ENCODE data around the gene ITGAX.
A peak's percentile ranks its signal among the peaks of the same experiment; 100 is the strongest.

GRCh38 chr16:31382485-31383161 lies 27.6 kb downstream of the ITGAX start:
- no peak for TF ChIP-seq EZH2phosphoT487 (IDR thresholded peaks at IDR 0.05; ENCODE audit: borderline replicate concordance, low read depth)
- TF ChIP-seq CTCF (IDR thresholded peaks at IDR 0.05): peak; percentile 70
- TF ChIP-seq RFX5 (IDR thresholded peaks at IDR 0.05; ENCODE audit: low read length): no peak
- TF ChIP-seq, protein P1, sequence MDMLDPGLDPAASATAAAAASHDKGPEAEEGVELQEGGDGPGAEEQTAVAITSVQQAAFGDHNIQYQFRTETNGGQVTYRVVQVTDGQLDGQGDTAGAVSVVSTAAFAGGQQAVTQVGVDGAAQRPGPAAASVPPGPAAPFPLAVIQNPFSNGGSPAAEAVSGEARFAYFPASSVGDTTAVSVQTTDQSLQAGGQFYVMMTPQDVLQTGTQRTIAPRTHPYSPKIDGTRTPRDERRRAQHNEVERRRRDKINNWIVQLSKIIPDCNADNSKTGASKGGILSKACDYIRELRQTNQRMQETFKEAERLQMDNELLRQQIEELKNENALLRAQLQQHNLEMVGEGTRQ (IDR thresholded peaks at IDR 0.05; ENCODE audit: borderline replicate concordance, low read depth, low read length): no peak
- no peak for TF ChIP-seq POLR2AphosphoS5 (IDR thresholded peaks at IDR 0.05; ENCODE audit: low read depth, low read length)
- TF ChIP-seq, protein P2, sequence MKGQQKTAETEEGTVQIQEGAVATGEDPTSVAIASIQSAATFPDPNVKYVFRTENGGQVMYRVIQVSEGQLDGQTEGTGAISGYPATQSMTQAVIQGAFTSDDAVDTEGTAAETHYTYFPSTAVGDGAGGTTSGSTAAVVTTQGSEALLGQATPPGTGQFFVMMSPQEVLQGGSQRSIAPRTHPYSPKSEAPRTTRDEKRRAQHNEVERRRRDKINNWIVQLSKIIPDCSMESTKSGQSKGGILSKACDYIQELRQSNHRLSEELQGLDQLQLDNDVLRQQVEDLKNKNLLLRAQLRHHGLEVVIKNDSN (IDR thresholded peaks at IDR 0.05; ENCODE audit: borderline replicate concordance, low read depth): no peak
- no peak for TF ChIP-seq CHD2 (IDR thresholded peaks at IDR 0.05; ENCODE audit: low read length, partially characterized antibody)
- 0 out of 2 replicates have a peak, but pooled peaks have one; percentile 16 for TF ChIP-seq MAX (IDR thresholded peaks at IDR 0.05; ENCODE audit: low read depth)
- TF ChIP-seq JUND (IDR thresholded peaks at IDR 0.05): no peak
- no peak for TF ChIP-seq TEAD4 (IDR thresholded peaks at IDR 0.05; ENCODE audit: borderline replicate concordance, insufficient read depth)
- TF ChIP-seq MXI1 (IDR thresholded peaks at IDR 0.05; ENCODE audit: low read depth, low read length): no peak
- no peak for TF ChIP-seq SIN3A (IDR thresholded peaks at IDR 0.05; ENCODE audit: borderline replicate concordance, low read depth, low read length)
- TF ChIP-seq, protein P3, sequence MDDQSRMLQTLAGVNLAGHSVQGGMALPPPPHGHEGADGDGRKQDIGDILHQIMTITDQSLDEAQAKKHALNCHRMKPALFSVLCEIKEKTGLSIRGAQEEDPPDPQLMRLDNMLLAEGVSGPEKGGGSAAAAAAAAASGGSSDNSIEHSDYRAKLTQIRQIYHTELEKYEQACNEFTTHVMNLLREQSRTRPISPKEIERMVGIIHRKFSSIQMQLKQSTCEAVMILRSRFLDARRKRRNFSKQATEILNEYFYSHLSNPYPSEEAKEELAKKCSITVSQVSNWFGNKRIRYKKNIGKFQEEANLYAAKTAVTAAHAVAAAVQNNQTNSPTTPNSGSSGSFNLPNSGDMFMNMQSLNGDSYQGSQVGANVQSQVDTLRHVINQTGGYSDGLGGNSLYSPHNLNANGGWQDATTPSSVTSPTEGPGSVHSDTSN (IDR thresholded peaks at IDR 0.05): no peak

All from SK-N-SH (cell line).